ENCODE data around the gene PTPN7.

PTPN7 gene

DNA sequence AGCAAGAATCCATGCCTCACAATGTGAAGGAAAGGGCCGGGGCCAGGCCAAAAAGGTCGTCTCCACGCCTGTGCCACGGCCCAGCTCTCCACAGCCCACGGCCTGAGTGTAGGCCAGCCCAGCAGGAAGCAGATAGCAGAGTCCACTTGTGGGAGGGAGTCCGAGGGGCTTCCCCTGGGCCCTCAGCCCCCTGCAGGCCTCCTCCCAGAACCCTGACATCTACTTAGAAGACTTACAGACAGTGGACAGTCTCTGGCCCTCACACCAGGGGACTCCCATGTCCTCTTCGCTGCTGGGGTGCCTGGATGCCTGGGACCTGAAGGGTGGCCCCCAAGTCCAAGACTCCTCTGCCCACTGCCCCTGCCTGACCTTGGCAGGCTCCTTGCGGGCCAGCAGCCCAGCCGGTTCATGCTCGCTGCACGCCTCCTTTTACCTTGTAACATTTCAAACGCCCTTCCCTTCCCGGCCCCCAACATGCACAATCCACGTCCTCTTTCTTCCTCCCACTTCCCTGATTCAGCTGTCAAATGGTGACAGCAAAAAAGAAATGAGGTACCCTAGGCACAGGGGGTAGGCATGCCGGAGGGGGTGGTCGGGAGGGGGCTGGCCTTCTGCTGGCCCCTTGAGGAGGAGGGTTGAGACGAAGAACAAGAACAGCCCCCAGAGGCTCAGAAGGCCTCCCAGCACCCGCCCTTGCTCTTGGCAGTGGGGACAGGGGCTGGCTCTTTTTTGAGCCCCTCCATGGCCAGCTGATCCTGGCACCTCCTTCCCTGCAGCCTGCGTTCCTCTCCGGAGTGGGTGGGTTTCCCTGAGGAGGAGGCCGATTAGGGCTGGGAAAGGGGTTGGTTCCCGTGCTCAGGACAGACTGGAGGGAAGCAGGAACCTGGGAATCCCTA, 997 bp upstream of the PTPN7 start:
- TF ChIP-seq, protein P1, sequence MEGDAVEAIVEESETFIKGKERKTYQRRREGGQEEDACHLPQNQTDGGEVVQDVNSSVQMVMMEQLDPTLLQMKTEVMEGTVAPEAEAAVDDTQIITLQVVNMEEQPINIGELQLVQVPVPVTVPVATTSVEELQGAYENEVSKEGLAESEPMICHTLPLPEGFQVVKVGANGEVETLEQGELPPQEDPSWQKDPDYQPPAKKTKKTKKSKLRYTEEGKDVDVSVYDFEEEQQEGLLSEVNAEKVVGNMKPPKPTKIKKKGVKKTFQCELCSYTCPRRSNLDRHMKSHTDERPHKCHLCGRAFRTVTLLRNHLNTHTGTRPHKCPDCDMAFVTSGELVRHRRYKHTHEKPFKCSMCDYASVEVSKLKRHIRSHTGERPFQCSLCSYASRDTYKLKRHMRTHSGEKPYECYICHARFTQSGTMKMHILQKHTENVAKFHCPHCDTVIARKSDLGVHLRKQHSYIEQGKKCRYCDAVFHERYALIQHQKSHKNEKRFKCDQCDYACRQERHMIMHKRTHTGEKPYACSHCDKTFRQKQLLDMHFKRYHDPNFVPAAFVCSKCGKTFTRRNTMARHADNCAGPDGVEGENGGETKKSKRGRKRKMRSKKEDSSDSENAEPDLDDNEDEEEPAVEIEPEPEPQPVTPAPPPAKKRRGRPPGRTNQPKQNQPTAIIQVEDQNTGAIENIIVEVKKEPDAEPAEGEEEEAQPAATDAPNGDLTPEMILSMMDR (IDR thresholded peaks at IDR 0.05), result no peak

DNA sequence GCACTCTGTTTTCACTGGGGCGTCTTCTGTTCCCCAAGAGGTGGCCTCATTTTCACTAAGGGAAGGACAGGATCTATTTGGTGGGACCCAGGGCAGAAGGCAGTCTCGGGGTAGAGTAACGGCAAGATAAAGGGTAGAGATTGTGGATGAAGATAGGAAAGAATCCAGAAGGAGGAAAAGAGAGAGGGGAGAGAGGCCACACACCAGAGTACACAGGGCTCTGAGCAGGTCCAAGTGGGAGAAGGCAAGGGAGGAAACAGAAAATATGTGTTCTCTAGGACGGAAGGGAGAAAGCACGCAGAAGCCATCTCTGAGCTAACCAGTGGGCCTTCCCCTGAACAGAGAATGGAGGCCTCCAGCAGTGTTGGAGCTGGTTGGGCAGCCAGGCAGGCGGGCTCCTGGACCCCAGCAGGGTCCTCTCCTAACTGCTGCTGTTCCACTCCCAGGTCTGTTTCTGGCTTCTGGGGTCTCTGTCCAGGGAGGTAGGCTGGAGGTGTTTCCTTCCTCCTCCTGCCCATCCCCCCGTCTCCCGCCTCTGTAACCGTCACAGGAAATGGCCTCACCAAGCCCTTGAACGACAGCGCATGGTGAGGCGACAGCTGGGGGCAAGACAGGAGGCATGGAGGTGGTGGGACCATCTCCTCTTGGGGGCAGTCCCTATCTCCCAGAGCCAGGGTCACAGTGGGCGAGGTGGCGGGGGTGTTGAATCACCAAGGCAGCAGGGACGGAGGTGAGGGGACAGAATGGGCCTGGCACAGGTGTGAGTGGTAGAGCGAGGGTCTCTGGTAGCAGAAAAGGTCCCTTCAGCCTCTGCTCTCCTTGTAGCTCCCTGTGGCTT, 649 bp downstream of the PTPN7 start:
- TF ChIP-seq, protein P1 (IDR thresholded peaks at IDR 0.05), result no peak

DNA sequence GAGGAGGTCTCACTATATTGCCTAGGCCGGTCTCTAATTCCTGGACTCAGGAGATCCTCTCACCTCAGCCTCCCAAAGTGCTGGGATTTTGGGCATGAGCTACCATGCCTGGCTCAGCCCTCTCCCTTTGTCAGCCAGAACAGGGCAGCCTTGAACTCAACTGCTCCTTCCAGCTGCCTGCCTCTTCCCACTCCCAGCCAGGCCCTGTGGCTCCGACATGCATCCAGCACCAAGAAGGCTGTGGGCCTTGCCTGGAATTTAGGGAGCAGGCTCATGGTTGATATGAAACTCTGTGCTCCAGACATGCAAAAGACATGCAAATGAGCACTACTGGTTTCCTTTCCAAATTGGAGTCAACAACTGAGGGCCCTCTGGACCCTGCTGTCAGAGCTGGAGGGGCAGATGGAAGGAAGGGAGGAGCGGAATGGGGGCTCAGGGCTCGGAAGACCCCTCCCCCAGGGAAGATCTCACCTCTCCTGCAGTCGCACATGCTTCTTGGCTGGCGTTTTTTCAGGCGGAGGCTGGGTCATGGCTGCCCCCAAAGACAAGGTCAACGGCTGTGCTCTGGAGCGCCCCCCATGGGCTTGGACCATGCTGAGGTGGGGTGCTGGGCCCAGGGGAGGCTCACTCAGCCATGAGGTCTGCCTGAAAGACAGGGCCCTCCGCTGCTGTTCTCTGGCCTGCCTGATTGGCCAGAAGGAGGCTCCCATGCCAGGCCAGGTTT, 1.4 kb downstream of the PTPN7 start:
- TF ChIP-seq, protein P1 (IDR thresholded peaks at IDR 0.05), result no peak; the same call in 1 of the 2 replicates

DNA sequence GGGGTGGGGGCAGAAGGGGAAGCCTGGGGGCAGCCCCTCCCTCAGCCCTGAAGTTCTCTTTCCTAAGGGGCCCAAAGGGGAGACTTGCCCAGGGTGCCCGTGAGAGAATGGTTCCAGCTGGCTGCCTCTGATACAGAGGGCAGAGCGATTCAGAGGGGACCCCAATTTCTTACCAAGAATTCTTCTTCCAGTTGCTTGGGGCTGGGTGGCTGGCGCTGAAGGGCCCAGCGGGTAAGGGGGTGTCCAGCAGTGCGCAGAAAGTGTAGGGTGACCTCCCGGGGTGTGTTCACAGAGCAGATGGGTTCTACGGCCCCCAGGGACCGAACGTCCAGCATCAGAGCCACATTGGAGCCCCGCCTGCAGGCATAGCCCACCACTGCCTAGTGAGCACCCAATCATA, 2.5 kb downstream of the PTPN7 start:
- TF ChIP-seq, protein P1 (IDR thresholded peaks at IDR 0.05), result no peak

DNA sequence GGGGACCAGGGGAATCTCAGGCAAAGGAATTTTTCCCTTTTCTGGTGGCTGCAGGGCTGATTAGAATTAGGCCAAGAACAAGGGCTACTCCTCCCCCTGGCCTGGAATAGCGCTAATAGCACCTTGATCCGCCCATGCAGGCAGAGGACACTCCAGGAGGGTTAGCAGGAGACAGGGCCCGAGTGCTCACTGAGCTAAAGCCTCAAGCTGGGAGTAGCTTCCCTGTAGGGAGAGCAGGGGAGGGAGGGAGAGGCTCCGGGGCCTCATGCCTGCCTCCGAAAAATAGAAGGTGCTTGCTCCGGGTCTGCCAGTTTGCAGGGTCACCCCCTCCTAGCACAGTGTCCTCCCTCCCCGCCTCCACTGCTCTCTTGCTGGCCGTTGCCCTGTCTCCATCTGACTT, 3.8 kb downstream of the PTPN7 start:
- TF ChIP-seq, protein P1 (IDR thresholded peaks at IDR 0.05), result no peak

DNA sequence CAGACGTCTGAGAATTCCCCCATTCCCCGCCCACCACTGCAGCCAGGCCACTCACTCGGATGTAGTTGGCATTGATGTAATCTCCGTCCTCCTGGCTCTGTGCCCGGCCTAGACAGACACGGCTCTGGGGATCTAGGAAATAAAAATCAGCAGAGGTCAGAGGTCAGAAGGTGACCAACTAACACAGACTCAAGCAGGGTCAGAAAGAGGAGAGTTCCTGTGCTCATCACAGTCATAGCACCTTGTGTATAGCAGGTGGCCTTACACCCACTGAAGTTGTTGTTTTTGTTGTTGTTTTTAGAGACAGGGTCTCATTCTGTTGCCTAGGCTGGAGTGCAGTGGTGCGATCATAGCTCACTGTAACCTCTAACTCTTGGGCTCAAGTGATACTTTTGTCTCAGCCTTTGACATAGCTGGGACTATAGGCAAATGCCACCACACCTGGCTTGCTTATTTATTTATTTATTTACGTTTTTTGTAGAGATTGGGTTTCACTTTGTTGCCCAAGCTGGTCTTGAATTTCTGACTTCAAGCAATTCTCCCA, 4.9 kb downstream of the PTPN7 start:
- TF ChIP-seq, protein P1 (IDR thresholded peaks at IDR 0.05), result no peak

Data from LNCAP (cell line).